ACC112 (cell line): ENCODE data around the gene TMEM240.
"Not testable (repeated sequence)": the region's sequence is repeated elsewhere in the genome, so short reads cannot be mapped to it uniquely, and the experiment has no call there.

ENCODE experiments used
- H2AFZ ChIP-seq: fragments of 200-600 bp; sonication (generic); one replicate; pipeline ENCODE4 v1.6.0; 2017; ENCODE audit warnings: antibody characterized with exemption, low read length; ENCODE audit not compliant: unreplicated experiment
- H3K27ac ChIP-seq: fragments of 200-600 bp; sonication (generic); 2 replicates; pipeline ENCODE4 v1.5.1; 2014; ENCODE audit warnings: low read depth, mild to moderate bottlenecking, antibody characterized with exemption, low read length, moderate library complexity
- H3K27me3 ChIP-seq: fragments of 200-600 bp; sonication (generic); 2 replicates; pipeline ENCODE4 v1.6.1; 2014; ENCODE audit warnings: mild to moderate bottlenecking, antibody characterized with exemption, low read length, moderate library complexity, mixed read lengths; ENCODE audit not compliant: insufficient read depth
- H3K36me3 ChIP-seq: fragments of 200-600 bp; sonication (generic); 2 replicates; pipeline ENCODE4 v1.6.1; 2016; ENCODE audit warnings: mild to moderate bottlenecking, antibody characterized with exemption, low read length, moderate library complexity, mixed read lengths; ENCODE audit not compliant: insufficient read depth
- H3K4me1 ChIP-seq: fragments of 200-600 bp; sonication (generic); one replicate; pipeline ENCODE4 v1.6.1; 2016; ENCODE audit warnings: low read length, mixed read lengths; ENCODE audit not compliant: insufficient read depth, unreplicated experiment, control insufficient read depth
- H3K4me3 ChIP-seq: fragments of 200-600 bp; sonication (generic); 2 replicates; pipeline ENCODE4 v1.5.1; 2014; ENCODE audit warnings: mild to moderate bottlenecking, low read depth, low read length
- H3K79me2 ChIP-seq: fragments of 200-600 bp; sonication (generic); one replicate; pipeline ENCODE4 v1.6.0; 2016; ENCODE audit warnings: low read length; ENCODE audit not compliant: control insufficient read depth, unreplicated experiment, insufficient read depth

TMEM240 gene

DNA sequence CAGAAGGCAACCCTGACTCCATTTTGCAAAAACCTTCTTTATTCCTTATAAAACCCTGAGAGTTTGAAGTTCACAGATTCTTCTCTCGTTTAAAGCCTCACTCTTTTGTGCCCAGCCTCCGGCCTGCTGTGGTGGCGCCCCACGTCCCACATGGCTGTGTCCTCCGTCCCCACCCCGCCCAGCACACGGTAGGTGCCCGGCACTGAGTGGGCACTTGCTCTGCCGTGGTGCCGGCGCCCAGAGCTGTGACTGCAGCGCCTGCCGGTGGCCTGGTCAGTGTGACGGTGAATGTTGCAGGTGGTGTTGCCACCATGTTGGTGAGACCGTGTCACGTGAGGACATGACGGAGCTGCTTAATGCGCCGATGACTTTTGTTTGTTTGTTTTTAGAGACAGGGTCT lies 19.1 kb downstream of the TMEM240 start:
- no peak overlapping the region for H2AFZ ChIP-seq
- H3K4me3 ChIP-seq: no peak overlapping the region
- H3K79me2 ChIP-seq: no peaks in the 10 kb centered on the region
- H3K27ac ChIP-seq: no peak overlapping the region
- 0 out of 2 replicates have a peak, but pooled peaks cover 9% of the 10 kb centered on the region for H3K36me3 ChIP-seq
- no peaks in the 10 kb centered on the region for H3K27me3 ChIP-seq
- H3K4me1 ChIP-seq: no peaks in the 10 kb centered on the region

DNA sequence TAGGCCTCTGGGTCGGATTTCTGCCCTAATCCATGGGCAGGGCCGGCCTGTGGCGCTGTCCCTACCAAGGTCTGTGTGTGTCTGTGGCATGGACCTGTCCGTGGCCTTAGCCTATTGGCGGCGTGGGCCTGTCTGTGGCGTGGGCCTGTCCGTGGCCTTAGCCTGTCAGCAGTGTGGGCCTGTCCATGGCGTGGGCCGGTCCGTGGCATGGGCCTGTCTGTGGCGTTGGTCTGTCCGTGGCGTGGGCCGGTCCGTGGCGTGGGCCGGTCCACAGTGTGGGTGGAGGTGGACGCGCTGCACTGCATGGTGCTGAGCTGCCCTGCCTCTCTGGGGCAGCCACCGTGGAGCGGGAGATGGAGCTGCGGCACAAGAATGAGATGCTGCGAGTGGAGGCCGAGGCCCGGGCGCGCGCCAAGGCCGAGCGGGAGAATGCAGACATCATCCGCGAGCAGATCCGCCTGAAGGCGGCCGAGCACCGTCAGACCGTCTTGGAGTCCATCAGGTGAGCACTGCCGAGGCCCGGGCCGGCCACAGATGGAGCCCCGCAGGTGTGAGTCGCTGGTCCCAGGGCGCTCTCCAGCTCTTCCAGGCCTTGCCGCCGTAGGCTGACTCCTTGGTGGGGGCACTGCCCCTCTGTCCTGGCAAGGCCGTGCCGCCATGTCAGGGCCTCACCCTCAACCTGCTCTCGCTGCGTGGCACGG lies 20.5 kb downstream of the TMEM240 start:
- H3K36me3 ChIP-seq: peaks cover 12% of the 10 kb centered on the region; the same call in 1 of the 2 replicates
- not testable (repeated sequence) for H3K4me1 ChIP-seq, H2AFZ ChIP-seq, H3K4me3 ChIP-seq, H3K27me3 ChIP-seq, H3K79me2 ChIP-seq, H3K27ac ChIP-seq

DNA sequence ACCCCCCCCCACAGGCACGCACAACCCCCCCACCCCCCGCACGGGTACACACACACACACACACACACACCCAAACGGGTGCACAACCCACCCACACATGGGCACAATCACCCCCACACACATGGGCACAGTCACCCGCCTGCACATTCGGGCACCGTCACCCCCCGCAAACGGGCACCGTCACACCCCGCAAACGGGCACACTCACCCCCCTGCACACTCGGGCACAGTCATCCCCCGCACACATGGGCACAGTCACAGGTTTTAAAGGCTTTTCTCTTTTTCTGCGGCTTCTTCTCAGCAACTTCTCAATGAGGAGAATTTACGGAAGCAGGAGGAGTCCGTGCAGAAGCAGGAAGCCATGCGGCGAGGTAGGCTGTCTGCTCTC lies 21.8 kb downstream of the TMEM240 start:
- not testable (repeated sequence) for H3K27ac ChIP-seq, H3K4me1 ChIP-seq, H2AFZ ChIP-seq, H3K27me3 ChIP-seq, H3K4me3 ChIP-seq
- Histone ChIP-seq H3K79me2 (peaks cover 19% of the 10 kb centered on the region), H3K36me3 (peaks cover 12% of the 10 kb centered on the region; the same call in 1 of the 2 replicates)

DNA sequence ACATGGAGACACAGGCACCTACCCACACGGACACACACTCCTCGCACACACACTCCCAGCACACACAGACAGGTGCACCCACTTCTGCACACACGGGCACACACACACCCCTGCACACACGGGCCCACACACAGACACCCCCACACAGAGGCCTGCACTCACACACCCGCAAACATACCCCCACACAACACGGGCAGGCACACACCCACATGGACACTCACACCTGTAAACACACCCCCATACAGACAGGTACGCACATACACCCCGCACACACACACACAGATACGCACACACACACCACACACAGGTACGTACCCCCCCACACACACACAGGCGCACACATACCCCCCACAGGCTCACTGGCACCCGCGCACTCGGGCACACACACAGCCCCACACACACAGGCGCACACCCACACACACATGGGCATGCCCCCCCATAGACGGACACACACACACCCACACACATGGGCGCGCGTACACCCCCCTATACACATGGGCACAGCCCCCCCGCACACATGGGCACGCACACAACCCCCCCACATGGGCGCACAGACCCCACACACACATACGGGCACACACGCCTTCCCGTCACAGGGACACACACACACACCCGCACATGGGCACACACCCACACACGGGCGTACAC lies 22.3 kb downstream of the TMEM240 start:
- H3K36me3 ChIP-seq: peaks cover 12% of the 10 kb centered on the region; the same call in 1 of the 2 replicates
- no peaks in the 10 kb centered on the region for H3K4me1 ChIP-seq
- peaks cover 22% of the 10 kb centered on the region for H3K79me2 ChIP-seq
- no peak overlapping the region for H3K4me3 ChIP-seq
- no peaks in the 10 kb centered on the region for H3K27me3 ChIP-seq
- no peak overlapping the region for H2AFZ ChIP-seq
- H3K27ac ChIP-seq: no peak overlapping the region

DNA sequence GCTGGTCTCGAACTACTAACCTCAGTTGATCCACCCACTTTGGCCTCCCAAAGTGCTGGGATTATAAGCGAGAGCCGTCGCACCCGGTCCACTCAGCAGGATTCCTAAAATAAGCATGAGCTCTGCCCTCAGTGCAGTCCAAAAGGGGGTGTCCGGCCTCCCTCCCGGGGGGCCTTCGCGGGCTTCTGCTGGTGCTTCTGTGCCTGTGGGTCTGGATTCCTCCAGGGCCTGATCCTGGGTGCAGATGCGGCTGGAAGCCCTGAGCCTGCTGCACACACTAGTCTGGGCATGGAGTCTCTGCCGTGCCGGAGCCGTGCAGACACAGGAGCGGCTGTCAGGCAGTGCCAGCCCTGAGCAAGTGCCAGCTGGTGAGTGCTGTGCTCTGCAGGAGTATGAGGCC lies 23.5 kb downstream of the TMEM240 start:
- H3K27me3 ChIP-seq, H3K4me3 ChIP-seq, H2AFZ ChIP-seq, H3K4me1 ChIP-seq, H3K27ac ChIP-seq: not testable (repeated sequence)
- H3K36me3 ChIP-seq: peaks cover 12% of the 10 kb centered on the region; the same call in 1 of the 2 replicates
- H3K79me2 ChIP-seq: peaks cover 25% of the 10 kb centered on the region

DNA sequence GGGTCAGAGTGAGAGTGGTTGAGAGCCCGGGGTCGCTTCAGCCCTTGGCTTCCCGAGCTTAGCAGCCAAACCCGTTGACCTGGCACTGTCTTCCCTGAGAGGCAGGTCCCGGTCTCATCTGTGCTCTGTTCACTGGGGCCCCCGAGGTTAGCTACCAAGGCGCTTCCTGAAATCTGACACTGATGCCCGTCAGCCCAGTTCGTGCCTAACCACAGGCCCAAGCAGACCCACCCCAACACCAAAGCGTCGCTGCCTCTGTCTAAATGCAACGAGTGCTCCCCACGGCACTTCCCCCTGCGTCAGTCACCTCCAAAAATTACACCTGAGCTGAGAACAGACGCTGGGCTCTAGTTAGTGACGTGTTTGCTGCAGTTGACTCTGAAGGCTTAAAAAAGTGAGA lies 26.0 kb downstream of the TMEM240 start:
- not testable (repeated sequence) for H3K27ac ChIP-seq, H3K4me1 ChIP-seq, H2AFZ ChIP-seq, H3K4me3 ChIP-seq, H3K36me3 ChIP-seq, H3K27me3 ChIP-seq
- H3K79me2 ChIP-seq: peaks cover 25% of the 10 kb centered on the region

DNA sequence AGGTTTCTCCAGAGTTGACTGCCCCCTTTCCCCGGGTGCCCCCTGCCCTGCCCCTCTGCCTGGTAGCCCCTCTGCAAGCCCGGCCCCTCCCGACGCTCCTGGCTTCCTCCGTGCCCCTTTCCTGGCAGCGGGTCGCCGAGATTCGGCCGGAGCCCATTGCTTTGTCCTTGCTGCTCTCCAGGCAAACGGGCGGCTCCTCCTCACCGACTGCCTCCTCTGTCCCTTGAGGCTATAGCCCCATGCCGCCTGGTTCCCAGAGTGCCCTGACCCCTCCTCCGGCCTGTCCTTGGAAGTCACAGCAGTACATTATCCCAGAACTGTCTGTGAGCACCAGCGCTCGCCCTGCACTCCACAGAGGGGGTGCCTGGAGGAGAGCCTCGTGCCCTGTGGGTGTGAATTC lies 26.7 kb downstream of the TMEM240 start:
- H3K79me2 ChIP-seq: peaks cover 25% of the 10 kb centered on the region
- H2AFZ ChIP-seq, H3K4me1 ChIP-seq, H3K27me3 ChIP-seq, H3K36me3 ChIP-seq, H3K27ac ChIP-seq: not testable (repeated sequence)
- peak overlapping the region; percentile 66 for H3K4me3 ChIP-seq

DNA sequence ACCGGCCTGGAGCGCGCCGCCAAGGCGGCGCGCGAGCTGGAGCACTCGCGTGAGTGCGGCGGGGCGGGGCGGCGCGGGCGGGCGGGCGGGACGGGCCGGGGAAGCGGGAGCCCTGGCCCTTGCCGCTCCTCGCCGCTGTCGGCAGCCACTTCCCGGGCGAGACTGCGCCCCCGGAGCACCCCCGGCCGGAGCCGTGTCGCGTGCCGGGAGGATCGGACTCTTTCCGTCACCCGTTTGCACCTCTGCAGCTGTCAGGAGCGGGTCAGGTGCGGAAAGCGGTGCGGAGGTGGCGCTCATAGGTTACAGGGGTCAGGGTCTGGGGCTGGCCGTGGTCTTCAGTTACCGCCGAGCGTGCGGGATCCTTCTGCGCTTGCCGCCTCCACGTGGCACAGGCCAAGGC lies 28.0 kb downstream of the TMEM240 start:
- Histone ChIP-seq H3K79me2 (peaks cover 25% of the 10 kb centered on the region), H3K4me3 (peak overlapping the region; percentile 90)
- H2AFZ ChIP-seq, H3K4me1 ChIP-seq, H3K36me3 ChIP-seq, H3K27me3 ChIP-seq, H3K27ac ChIP-seq: not testable (repeated sequence)

DNA sequence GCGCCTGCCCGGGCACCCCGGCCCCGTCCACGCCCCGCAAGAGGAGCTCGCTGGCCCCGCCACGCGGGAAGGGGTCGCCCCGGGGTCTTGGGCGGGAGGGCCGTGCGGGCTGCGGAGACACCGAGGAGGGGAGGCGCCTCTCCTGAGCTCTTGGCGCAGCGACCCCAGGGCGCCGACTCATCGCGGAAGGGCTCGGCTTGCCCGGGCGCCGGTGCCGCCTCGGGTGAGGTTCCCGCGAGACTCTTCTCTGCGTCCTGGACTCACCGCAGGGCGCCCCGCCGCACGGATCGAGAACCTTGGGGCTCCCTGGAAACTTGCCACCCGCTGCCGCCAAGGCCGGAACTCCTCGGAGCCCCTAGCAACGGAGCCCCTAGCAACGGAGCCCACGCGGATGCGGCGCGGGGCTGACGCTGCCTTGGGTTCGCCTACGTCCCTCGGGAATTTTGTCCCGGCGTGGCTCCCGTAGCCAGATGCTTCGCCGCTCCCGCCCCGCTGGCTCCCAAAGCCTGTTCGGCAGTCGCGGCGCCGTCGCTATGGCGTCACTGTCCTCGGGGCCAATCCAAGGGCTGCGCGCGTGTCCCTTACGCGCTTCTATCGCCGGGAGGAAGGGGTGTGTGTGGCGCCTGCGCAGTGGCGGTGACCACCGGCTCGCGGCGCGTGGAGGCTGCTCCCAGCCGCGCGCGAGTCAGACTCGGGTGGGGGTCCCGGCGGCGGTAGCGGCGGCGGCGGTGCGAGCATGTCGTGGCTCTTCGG lies 28.7 kb downstream of the TMEM240 start, which contains the start of gene ATAD3A:
Gene ATAD3A (plus strand): TSS at position 630 of the 753 bp plus-strand sequence. CDS start 107 bp downstream, at position 737.
- peak within 1 kb of the TSS; percentile 90 for H3K4me3 ChIP-seq
- H3K27ac ChIP-seq: peak within 1 kb of the TSS; percentile 86
- H2AFZ ChIP-seq: peak within 1 kb of the TSS; percentile 82
- peaks cover 25% of the 10 kb centered on the region for H3K79me2 ChIP-seq
- H3K4me1 ChIP-seq: no peaks in the 10 kb centered on the region
- peaks cover 3% of the 10 kb centered on the region; the same call in 1 of the 2 replicates for H3K36me3 ChIP-seq
- H3K27me3 ChIP-seq: no peaks in the 10 kb centered on the region

DNA sequence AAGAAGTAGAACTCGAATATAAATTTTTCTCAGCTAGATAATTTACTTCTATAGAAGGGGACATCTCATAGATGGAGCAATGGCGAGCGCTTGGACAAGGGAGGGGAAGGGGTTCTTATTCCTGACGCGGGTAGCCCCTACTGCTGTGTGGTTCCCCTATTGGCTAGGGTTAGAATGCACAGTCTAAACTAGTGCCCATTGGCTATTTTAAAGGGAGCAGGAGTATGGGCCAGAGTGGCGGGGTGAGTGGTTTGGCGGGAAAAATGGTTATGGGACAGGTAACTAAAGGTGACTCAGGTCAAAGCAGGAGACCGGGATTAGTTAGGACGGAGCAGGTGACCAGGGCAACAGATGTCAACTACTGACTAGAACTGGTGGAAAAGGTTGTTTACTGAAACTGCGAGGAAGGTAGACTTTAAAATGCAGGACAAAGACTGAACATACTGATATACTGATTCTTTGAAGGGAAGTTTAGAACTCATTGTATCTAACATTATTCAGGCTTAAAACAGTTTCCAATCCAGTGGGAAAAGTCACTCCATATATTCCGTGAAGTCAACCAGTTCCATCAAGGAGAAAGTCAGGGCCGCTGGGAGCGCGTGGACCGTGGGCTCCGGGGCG lies 29.4 kb downstream of the TMEM240 start:
- Histone ChIP-seq H3K36me3 (peaks cover 3% of the 10 kb centered on the region; the same call in 1 of the 2 replicates), H2AFZ (peak overlapping the region; percentile 82), H3K27ac (peak overlapping the region; percentile 86), H3K4me1 (no peaks in the 10 kb centered on the region), H3K4me3 (peak overlapping the region; percentile 90), H3K27me3 (no peaks in the 10 kb centered on the region), H3K79me2 (peaks cover 25% of the 10 kb centered on the region)
